Stimulated activated CD4-positive, alpha-beta T cell treated with anti-CD3 and anti-CD28 coated beads, Interleukin-4, amount 100 ng/mL, for 48 hours (primary cell): ENCODE results near the gene MAP2K3.
A peak's percentile ranks its signal among the peaks of the same experiment; 100 is the strongest.

Experiments used
- DNase-seq, 2 donors: peaks; one replicate each; pipeline ENCODE4 v3.0.0-alpha.2; 2020; ENCODE audit warnings: low read depth in 2 of 2

The MAP2K3 gene

GRCh38 chr17:21252796-21253645 lies 31.5 kb upstream of the MAP2K3 start, which contains the start of gene NATD1:
TSS of gene NATD1 (minus strand) at chr17:21253410. CDS start at chr17:21253264, 146 bp downstream.
- peak; percentile 59 to 64 for DNase-seq

GRCh38 chr17:21253646-21254441 lies 30.7 kb upstream of the MAP2K3 start:
- no peak for DNase-seq

- no peak for DNase-seq
These were observed 25.9 kb upstream of the MAP2K3 start for GRCh38 chr17:21258593-21258992.

- no peak for DNase-seq
These were observed 22.1 kb upstream of the MAP2K3 start for GRCh38 chr17:21262259-21262993.

- DNase-seq: no peak
These were observed 21.1 kb upstream of the MAP2K3 start for GRCh38 chr17:21263376-21263775.

GRCh38 chr17:21268596-21269188 lies 15.8 kb upstream of the MAP2K3 start:
- DNase-seq: no peak

- no peak for DNase-seq
These were observed 15.1 kb upstream of the MAP2K3 start for GRCh38 chr17:21269394-21269793.

GRCh38 chr17:21271454-21272183 lies 12.9 kb upstream of the MAP2K3 start:
- no peak for DNase-seq

GRCh38 chr17:21272250-21272649 lies 12.3 kb upstream of the MAP2K3 start:
- no peak for DNase-seq

- no peak for DNase-seq
These were observed 11.4 kb upstream of the MAP2K3 start for GRCh38 chr17:21272881-21273792.

- DNase-seq: no peak
These were observed 9.4 kb upstream of the MAP2K3 start for GRCh38 chr17:21275047-21275578.

- peak; percentile 97 to 98 for DNase-seq
These were observed 8.8 kb upstream of the MAP2K3 start for GRCh38 chr17:21275579-21276263.

- no peak for DNase-seq
These were observed 8.3 kb upstream of the MAP2K3 start for GRCh38 chr17:21276264-21276588.

- no peak for DNase-seq
These were observed 7.2 kb upstream of the MAP2K3 start for GRCh38 chr17:21277332-21277731.

- no peak for DNase-seq
These were observed 5.9 kb upstream of the MAP2K3 start for GRCh38 chr17:21278450-21279197.

- no peak for DNase-seq
These were observed 5.3 kb upstream of the MAP2K3 start for GRCh38 chr17:21279198-21279535.

GRCh38 chr17:21279582-21279981 lies 4.9 kb upstream of the MAP2K3 start:
- no peak for DNase-seq

- DNase-seq: peak; percentile 87 to 94
These were observed 4.4 kb upstream of the MAP2K3 start for GRCh38 chr17:21280081-21280518.

GRCh38 chr17:21282231-21282630 lies 2.3 kb upstream of the MAP2K3 start:
- no peak for DNase-seq
